Measurements from ENCODE around the gene CLC.

- no peak for TF ChIP-seq CTCF (IDR thresholded peaks at IDR 0.05; ENCODE audit: control extremely low read depth in 1 of 3, insufficient read depth in 1 of 3, low read depth in 1 of 3, low read length in 3 of 3)
- no peak for TF ChIP-seq TCF12 (IDR thresholded peaks at IDR 0.05; ENCODE audit: low read depth, low read length)
- no peak for TF ChIP-seq EZH2 (IDR thresholded peaks at IDR 0.05; ENCODE audit: low read depth, low read length, severe bottlenecking)
- no peak for TF ChIP-seq ASH2L (IDR thresholded peaks at IDR 0.05; ENCODE audit: low read length)
- TF ChIP-seq SIN3A (conservative IDR thresholded peaks at IDR 0.05 in 1 of 2, IDR thresholded peaks at IDR 0.05 in 1 of 2; ENCODE audit: low read depth in 1 of 2, low read length in 2 of 2) = no peak
- no peak for TF ChIP-seq KDM1A (IDR thresholded peaks at IDR 0.05; ENCODE audit: borderline replicate concordance, low read length)
- TF ChIP-seq MAX (IDR thresholded peaks at IDR 0.05) = no peak
- no peak for TF ChIP-seq YY1 (IDR thresholded peaks at IDR 0.05; ENCODE audit: low read depth, low read length)
- TF ChIP-seq POLR2A (IDR thresholded peaks at IDR 0.05; ENCODE audit: control extremely low read depth in 1 of 2, low read depth in 2 of 2, low read length in 2 of 2) = no peak
- no peak for TF ChIP-seq USF2 (IDR thresholded peaks at IDR 0.05; ENCODE audit: low read length)
- TF ChIP-seq SP1 (IDR thresholded peaks at IDR 0.05; ENCODE audit: low read depth, low read length) = no peak
- no peak for TF ChIP-seq POU5F1 (IDR thresholded peaks at IDR 0.05; ENCODE audit: low read depth, low read length)
Measured at GRCh38 chr19:39752390-39752789, 14.6 kb upstream of the CLC start.
